Stomach (tissue), 9 donors: ENCODE data around the gene PRDX6. TPM values are rescaled to one million over a fixed set of nuclear protein-coding genes. Genes with fewer than 3 reads are reported as not detected.
A peak's percentile ranks its signal among the peaks of the same experiment; 100 is the strongest.

ENCODE experiments used
- DNase-seq, 2 donors: peaks; one replicate each; pipeline versions ENCODE4 v3.0.0 to v3.0.0-alpha.2; 2013 to 2019
- H3K27ac ChIP-seq, 5 donors: fragments of 200-600 bp in 4 of 5; sonication (generic) in 4 of 5; one replicate each; pipeline ENCODE4 v1.5.1; 2013 to 2019; ENCODE audit warnings: mild to moderate bottlenecking in 1 of 5, moderate library complexity in 1 of 5
- H3K27me3 ChIP-seq, 3 donors: fragments of 200-600 bp; sonication (generic); one replicate each; pipeline ENCODE4 v1.5.1; 2017 to 2019; ENCODE audit warnings: mixed run types in 1 of 3
- H3K36me3 ChIP-seq, 4 donors: fragments of 200-600 bp; sonication (generic); 1 replicate in 3 of 4; 2 replicates in 1 of 4; pipeline ENCODE4 v1.5.1; 2016 to 2019
- H3K4me1 ChIP-seq, 4 donors: fragments of 200-600 bp; sonication (generic); one replicate each; pipeline ENCODE4 v1.5.1; 2016 to 2019
- H3K4me3 ChIP-seq, 4 donors: fragments of 200-600 bp; sonication (generic) in 3 of 4; one replicate each; pipeline ENCODE4 v1.5.1; 2016 to 2019; ENCODE audit warnings: mild to moderate bottlenecking in 1 of 4
- H3K9me3 ChIP-seq, 4 donors: fragments of 200-600 bp; sonication (generic); one replicate each; pipeline ENCODE4 v1.5.1; 2016 to 2019
- CTCF ChIP-seq, 7 experiments: fragments of 450-650 bp in 4 of 7; fragments of 200-600 bp in 3 of 7; sonication (generic) in 3 of 7; IDR thresholded peaks; one replicate each; pipeline ENCODE4 v1.5.1; 2016 to 2019; ENCODE audit warnings: antibody characterized with exemption in 7 of 7, control low read depth in 2 of 7, mild to moderate bottlenecking in 1 of 7
- EP300 ChIP-seq: sonication (generic); formaldehyde crosslinking; IDR thresholded peaks from one replicate; pipeline ENCODE4 v1.6.1; 2017; ENCODE audit warnings: antibody characterized with exemption
- POLR2A ChIP-seq, 4 donors: fragments of 450-650 bp; IDR thresholded peaks; one replicate each; pipeline ENCODE4 v1.6.1; 2016; ENCODE audit warnings: antibody characterized with exemption in 4 of 4, control low read depth in 2 of 4, mild to moderate bottlenecking in 1 of 4, moderate library complexity in 1 of 4
- POLR2AphosphoS5 ChIP-seq, 3 donors: sonication (generic); formaldehyde crosslinking; IDR thresholded peaks; one replicate each; pipeline ENCODE4 v1.6.1; 2016; ENCODE audit warnings: antibody characterized with exemption in 3 of 3
- WGBS, 5 donors: extraction: QIAGEN DNeasy Blood & Tissue Kit in 3 of 5; methylation state at CpG; one replicate each; pipeline versions ENCODE4 v1.1.5 to v1.1.7; 2013 to 2018; 5-methylcytosine and 5-hydroxymethylcytosine counted together
- intact Hi-C: fragments of 100-400 bp; cut with DNase I; formaldehyde crosslinking; loops from one replicate; pipeline ENCODE4 v1.15.1; 2023; ENCODE audit warnings: low total_unique reads
- polyA plus RNA-seq, 3 donors: library from polyadenylated mRNA; stranded (reverse); fragments of 200-250 nt; gene quantifications; one replicate each; pipeline ENCODE4 v1.2.3, GENCODE V29; 2013
- total RNA-seq, 5 donors: library from RNA; depleted of rRNA; stranded (reverse); fragments of >200 nt; gene quantifications; one replicate each; pipeline versions ENCODE4 v1.1.0 to v1.2.3, GENCODE V29; 2014 to 2016
- donor health status: healthy with polysubstance abuse.
- donor health status: Bipolar disorder and iron deficiency.
- donor health status: healthy.

Gene PRDX6
- total and polyA plus RNA-seq, 8 donors: 81.1 to 385 (median 172) TPM

- no peak for TF ChIP-seq POLR2AphosphoS5 (IDR thresholded peaks at IDR 0.05)
- TF ChIP-seq CTCF (IDR thresholded peaks at IDR 0.05): peak in 3 of 7 experiments; percentile 20 to 43 (median 20)
Measured at GRCh38 chr1:173506437-173506836, 29.3 kb downstream of the PRDX6 start.

GRCh38 chr1:173507205-173507846 is 30.2 kb downstream of the PRDX6 start:
- TF ChIP-seq EP300 (no peak), POLR2AphosphoS5 (IDR thresholded peaks at IDR 0.05) (peak in 1 of 3 donors; percentile 32), CTCF (IDR thresholded peaks at IDR 0.05) (no peak), POLR2A (IDR thresholded peaks at IDR 0.05) (no peak)
- 65 to 77% (median 70%) methylated on average over 3 of the region's 3 CpGs for WGBS, 5 donors
- no peak overlapping the region for H3K4me3 ChIP-seq
- DNase-seq: peak in 1 of 2 donors; percentile 76
- peaks cover 0 to 30% (median 3%) of the 10 kb centered on the region in 4 donors for H3K4me1 ChIP-seq
- no peaks in the 10 kb centered on the region for H3K36me3 ChIP-seq
- intact Hi-C loops: no loop called here
- H3K27me3 ChIP-seq: no peaks in the 10 kb centered on the region
- H3K9me3 ChIP-seq: no peaks in the 10 kb centered on the region
- peak overlapping the region in 2 of 5 donors; percentile 24 to 56 for H3K27ac ChIP-seq

More at GRCh38 chr1:173506437-173506836, 29.3 kb downstream of the PRDX6 start:
- 66 to 80% (median 71%) methylated on average over 5 to 6 of the region's 6 CpGs for WGBS, 5 donors
- Histone ChIP-seq H3K4me1 (peaks cover 0 to 30% (median 3%) of the 10 kb centered on the region in 4 donors), H3K36me3 (no peaks in the 10 kb centered on the region), H3K4me3 (no peak overlapping the region), H3K27ac (peak overlapping the region in 1 of 5 donors; percentile 56), H3K27me3 (no peaks in the 10 kb centered on the region), H3K9me3 (no peaks in the 10 kb centered on the region)
- intact Hi-C loops: no loop called here
- peak; percentile 51 to 56 for DNase-seq

- intact Hi-C loops: no loop called here
- Histone ChIP-seq H3K4me3 (no peak overlapping the region), H3K9me3 (no peaks in the 10 kb centered on the region), H3K4me1 (peaks cover 0 to 30% (median 3%) of the 10 kb centered on the region in 4 donors), H3K27ac (peak overlapping the region in 2 of 5 donors; percentile 24 to 56), H3K27me3 (no peaks in the 10 kb centered on the region), H3K36me3 (no peaks in the 10 kb centered on the region)
- peak in 1 of 2 donors; percentile 16 for DNase-seq
- 80 to 87% (median 85%) methylated on average over 3 of the region's 3 CpGs for whole genome bisulfite sequencing, 5 donors
- no peak for TF ChIP-seq POLR2AphosphoS5 (IDR thresholded peaks at IDR 0.05)
- TF ChIP-seq EP300: no peak
- TF ChIP-seq CTCF (IDR thresholded peaks at IDR 0.05): no peak
- TF ChIP-seq POLR2A (IDR thresholded peaks at IDR 0.05): no peak
Measured at GRCh38 chr1:173507847-173508209, 30.7 kb downstream of the PRDX6 start.

- Histone ChIP-seq H3K36me3 (no peaks in the 10 kb centered on the region), H3K27ac (no peak overlapping the region), H3K9me3 (peaks cover 0 to 1% (median under 1%) of the 10 kb centered on the region in 4 donors), H3K27me3 (no peaks in the 10 kb centered on the region), H3K4me3 (no peak overlapping the region), H3K4me1 (peaks cover 0 to 25% (median 3%) of the 10 kb centered on the region in 4 donors)
- intact Hi-C loops: no loop called here
- TF ChIP-seq EP300 (no peak), CTCF (IDR thresholded peaks at IDR 0.05) (no peak), POLR2A (IDR thresholded peaks at IDR 0.05) (no peak), POLR2AphosphoS5 (IDR thresholded peaks at IDR 0.05) (no peak)
- 81 to 90% (median 83%) methylated on average over 2 of the region's 2 CpGs for WGBS, 5 donors
- DNase-seq: no peak
Measured at GRCh38 chr1:173508541-173508940, 31.4 kb downstream of the PRDX6 start.
